Kidney (tissue), 14 donors: ENCODE measurements around the gene STRN. TPM values are rescaled to one million over a fixed set of nuclear protein-coding genes. Genes with fewer than 3 reads are reported as not detected.
A peak's percentile ranks its signal among the peaks of the same experiment; 100 is the strongest.

Experiments used
- DNase-seq, 5 donors: peaks; one replicate each; pipeline ENCODE4 v3.0.0-alpha.2; 2013 to 2020
- FAIRE-seq: peaks from 2 replicates; lab custom pipeline; 2012; peaks lifted over from hg19 to GRCh38; lab: Jason Lieb, UNC
- H3K27ac ChIP-seq, 2 donors: one replicate each; pipeline ENCODE4 v1.7.0; 2013; ENCODE audit warnings: low read depth in 2 of 2, low read length in 2 of 2, inconsistent platforms in 1 of 2
- H3K27me3 ChIP-seq: one replicate; pipeline ENCODE4 v1.7.1; 2013; ENCODE audit warnings: low read length, inconsistent platforms; ENCODE audit not compliant: control insufficient read depth, insufficient read depth
- H3K36me3 ChIP-seq, 3 donors: one replicate each; pipeline versions ENCODE4 v1.7.0 to v1.7.1; 2013; ENCODE audit warnings: low read length in 3 of 3, control low read depth in 1 of 3, inconsistent platforms in 1 of 3; ENCODE audit not compliant: insufficient read depth in 3 of 3, control insufficient read depth in 2 of 3
- H3K4me1 ChIP-seq, 3 donors: one replicate each; pipeline versions ENCODE4 v1.7.0 to v1.7.1; 2013; ENCODE audit warnings: low read length in 3 of 3, inconsistent platforms in 1 of 3, low read depth in 1 of 3; ENCODE audit not compliant: control insufficient read depth in 2 of 3, insufficient read depth in 2 of 3
- H3K4me3 ChIP-seq, 3 donors: one replicate each; pipeline versions ENCODE4 v1.7.0 to v1.8.1; 2013; ENCODE audit warnings: low read length in 3 of 3, control low read depth in 1 of 3, inconsistent platforms in 1 of 3
- H3K9ac ChIP-seq, 3 donors: one replicate each; pipeline versions ENCODE4 v1.7.0 to v1.7.1; 2013; ENCODE audit warnings: low read length in 3 of 3, control low read depth in 1 of 3, inconsistent platforms in 1 of 3
- H3K9me3 ChIP-seq, 3 donors: one replicate each; pipeline versions ENCODE4 v1.7.0 to v1.7.1; 2013; ENCODE audit warnings: low read length in 3 of 3, control low read depth in 1 of 3, inconsistent platforms in 1 of 3; ENCODE audit not compliant: control insufficient read depth in 2 of 3, insufficient read depth in 1 of 3
- CTCF ChIP-seq: IDR thresholded peaks from 3 replicates; pipeline ENCODE4 v1.5.1; 2012; ENCODE audit warnings: mild to moderate bottlenecking, moderate library complexity, borderline replicate concordance; ENCODE audit not compliant: insufficient read depth; ENCODE audit errors: extremely low read depth
- intact Hi-C: fragments of 100-400 bp; cut with DNase I; formaldehyde crosslinking; loops from one replicate; pipeline ENCODE4 v1.11.1; 2022
- polyA plus RNA-seq: library from polyadenylated mRNA; stranded (reverse); fragments of 350-450 nt; fragmentation: Illumina TruSeq; extraction: RNeasy Lipid Tissue Mini Kit (QIAGEN cat#74804); gene quantifications from one replicate; pipeline ENCODE4 v1.2.3, GENCODE V29; 2014; ENCODE audit warnings: low read depth, low replicate concordance; ENCODE audit not compliant: insufficient read depth
- total RNA-seq: library from RNA; stranded (reverse); fragmentation: NEBNext Ultra II Directional; extraction: Animal tissue kit (Norgen Biotek cat#: 25700); gene quantifications from one replicate; pipeline ENCODE4 v1.2.1, GENCODE V29; 2021
- donor health status: control.
- donor health status: control.
- donor health status: control.
- donor health status: control.
- donor health status: control.
- donor health status: DM: yes; HTN: yes; CAD: no.
- donor health status: Normal renal cell carcinoma (clear cell type).

The STRN gene
- total and polyA plus RNA-seq, 2 donors from 2014 or later, result 3.7 to 42.7 TPM

GRCh38 chr2:36858551-36859365 lies 107.6 kb downstream of the STRN start:
- no peak for TF ChIP-seq CTCF
- Histone ChIP-seq H3K27ac (no peak overlapping the region), H3K4me3 (peak overlapping the region in 1 of 3 donors; percentile 13), H3K9ac (no peak overlapping the region), H3K36me3 (peaks cover 0 to 5% (median 2%) of the 10 kb centered on the region in 3 donors), H3K9me3 (no peaks in the 10 kb centered on the region), H3K4me1 (no peaks in the 10 kb centered on the region), H3K27me3 (no peaks in the 10 kb centered on the region)
- FAIRE-seq (no peak), DNase-seq (no peak)
- intact Hi-C loops, result no loop called here

- Histone ChIP-seq H3K9ac (no peak overlapping the region), H3K27me3 (no peaks in the 10 kb centered on the region), H3K9me3 (no peaks in the 10 kb centered on the region), H3K27ac (no peak overlapping the region), H3K4me1 (no peaks in the 10 kb centered on the region), H3K4me3 (no peak overlapping the region), H3K36me3 (peaks cover 0 to 5% (median 2%) of the 10 kb centered on the region in 3 donors)
- FAIRE-seq (no peak), DNase-seq (peak in 1 of 5 donors; percentile 2)
- intact Hi-C loops, result no loop called here
- TF ChIP-seq CTCF, result no peak
These were observed 108.6 kb downstream of the STRN start for GRCh38 chr2:36857713-36858112.

- no peak for TF ChIP-seq CTCF
- FAIRE-seq (no peak), DNase-seq (no peak)
- Histone ChIP-seq H3K4me3 (no peak overlapping the region), H3K36me3 (peaks cover 0 to 8% (median 2%) of the 10 kb centered on the region in 3 donors), H3K27me3 (no peaks in the 10 kb centered on the region), H3K27ac (no peak overlapping the region), H3K9me3 (no peaks in the 10 kb centered on the region), H3K9ac (no peak overlapping the region), H3K4me1 (no peaks in the 10 kb centered on the region)
- intact Hi-C loops, result no loop called here
These were observed 110.9 kb downstream of the STRN start for GRCh38 chr2:36855429-36855828.
